ENCODE data around the gene TRMT2B. TPM values are rescaled to one million over a fixed set of nuclear protein-coding genes. Genes with fewer than 3 reads are reported as not detected.
"Not testable (repeated sequence)": the region's sequence is repeated elsewhere in the genome, so short reads cannot be mapped to it uniquely, and the experiment has no call there.

TRMT2B gene
- total and polyA plus RNA-seq, 4 donors = 7.9 to 22.4 (median 14.8) TPM

DNA sequence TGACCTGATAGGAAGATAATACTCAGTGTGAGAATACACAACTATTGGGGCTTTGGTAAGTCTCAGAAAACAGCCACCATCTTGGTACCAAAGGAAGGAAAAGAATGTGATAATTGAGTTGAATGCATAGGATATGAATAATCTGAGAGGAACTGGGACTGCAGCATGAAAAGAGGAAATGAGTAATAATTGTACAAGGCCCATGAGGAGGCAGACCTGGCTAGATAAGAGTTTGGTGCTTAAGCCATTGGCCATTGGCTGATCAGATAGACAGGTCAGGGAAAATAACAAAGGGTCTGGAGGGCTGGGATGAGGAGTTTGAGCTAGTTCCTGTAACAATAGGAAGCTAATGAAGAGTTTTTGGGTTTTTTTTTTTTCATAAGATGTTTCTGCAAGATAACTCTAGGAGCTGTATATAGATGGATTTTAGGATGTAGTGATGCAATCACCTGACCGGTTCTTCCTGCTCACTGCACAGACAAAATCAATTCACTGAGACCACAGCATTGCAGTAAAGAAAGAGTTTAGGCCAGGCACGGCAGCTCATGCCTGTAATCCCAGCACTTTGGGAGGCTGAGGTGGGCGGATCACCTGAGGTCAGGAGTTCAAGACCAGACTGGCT lies 5.3 kb upstream of the TRMT2B start:
- H3K4me1 ChIP-seq (ENCODE audit: control insufficient read depth in 5 of 5, insufficient read depth in 5 of 5, low read length in 5 of 5) = no peaks in the 10 kb centered on the region
- DNase-seq (no peak), ATAC-seq (ENCODE audit: insufficient read depth, low FRiP score) (no peak)
- TF ChIP-seq, protein P1, sequence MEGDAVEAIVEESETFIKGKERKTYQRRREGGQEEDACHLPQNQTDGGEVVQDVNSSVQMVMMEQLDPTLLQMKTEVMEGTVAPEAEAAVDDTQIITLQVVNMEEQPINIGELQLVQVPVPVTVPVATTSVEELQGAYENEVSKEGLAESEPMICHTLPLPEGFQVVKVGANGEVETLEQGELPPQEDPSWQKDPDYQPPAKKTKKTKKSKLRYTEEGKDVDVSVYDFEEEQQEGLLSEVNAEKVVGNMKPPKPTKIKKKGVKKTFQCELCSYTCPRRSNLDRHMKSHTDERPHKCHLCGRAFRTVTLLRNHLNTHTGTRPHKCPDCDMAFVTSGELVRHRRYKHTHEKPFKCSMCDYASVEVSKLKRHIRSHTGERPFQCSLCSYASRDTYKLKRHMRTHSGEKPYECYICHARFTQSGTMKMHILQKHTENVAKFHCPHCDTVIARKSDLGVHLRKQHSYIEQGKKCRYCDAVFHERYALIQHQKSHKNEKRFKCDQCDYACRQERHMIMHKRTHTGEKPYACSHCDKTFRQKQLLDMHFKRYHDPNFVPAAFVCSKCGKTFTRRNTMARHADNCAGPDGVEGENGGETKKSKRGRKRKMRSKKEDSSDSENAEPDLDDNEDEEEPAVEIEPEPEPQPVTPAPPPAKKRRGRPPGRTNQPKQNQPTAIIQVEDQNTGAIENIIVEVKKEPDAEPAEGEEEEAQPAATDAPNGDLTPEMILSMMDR (IDR thresholded peaks at IDR 0.05; ENCODE audit: control extremely low read depth, extremely low read depth) = no peak
- no peak overlapping the region for H3K4me3 ChIP-seq
- 43 to 71% methylated on average over 3 of the region's 3 CpGs for WGBS, 2 donors
- H3K27ac ChIP-seq (ENCODE audit: low read depth in 1 of 2, low read length in 1 of 2) = no peak overlapping the region
- H3K9ac ChIP-seq (ENCODE audit: insufficient read depth in 1 of 2, low read length in 2 of 2) = no peak overlapping the region
- H3K36me3 ChIP-seq (ENCODE audit: control insufficient read depth in 4 of 4, insufficient read depth in 4 of 4, low read length in 4 of 4) = no peaks in the 10 kb centered on the region
- no peaks in the 10 kb centered on the region for H3K9me3 ChIP-seq (ENCODE audit: control insufficient read depth in 4 of 4, insufficient read depth in 3 of 4, low read length in 3 of 4)
- no peaks in the 10 kb centered on the region for H3K27me3 ChIP-seq (ENCODE audit: control insufficient read depth in 3 of 3, insufficient read depth in 3 of 3, low read length in 2 of 3)

DNA sequence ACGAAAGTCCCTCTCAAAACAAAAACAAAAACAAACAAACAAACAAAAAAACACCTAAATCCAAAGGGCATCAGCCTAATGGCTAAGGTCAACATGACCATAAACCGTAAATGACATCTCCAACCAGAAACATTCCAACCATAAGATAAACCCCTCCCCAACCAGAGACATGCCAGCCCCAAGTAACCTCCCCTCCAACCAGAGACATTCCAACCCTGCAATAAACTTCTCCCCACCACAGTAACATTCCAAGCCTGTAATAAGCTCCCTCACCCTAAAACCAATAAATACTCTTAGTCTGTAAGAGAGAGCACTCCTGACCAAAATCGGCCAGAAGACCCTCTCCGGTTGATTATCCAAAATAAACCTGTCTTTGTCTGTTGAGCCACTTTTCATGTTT lies 4.6 kb upstream of the TRMT2B start:
- WGBS, 2 donors = 87 to 100% methylated on average over 4 of the region's 4 CpGs
- not testable (repeated sequence) for H3K9ac ChIP-seq (ENCODE audit: insufficient read depth in 1 of 2, low read length in 2 of 2)

DNA sequence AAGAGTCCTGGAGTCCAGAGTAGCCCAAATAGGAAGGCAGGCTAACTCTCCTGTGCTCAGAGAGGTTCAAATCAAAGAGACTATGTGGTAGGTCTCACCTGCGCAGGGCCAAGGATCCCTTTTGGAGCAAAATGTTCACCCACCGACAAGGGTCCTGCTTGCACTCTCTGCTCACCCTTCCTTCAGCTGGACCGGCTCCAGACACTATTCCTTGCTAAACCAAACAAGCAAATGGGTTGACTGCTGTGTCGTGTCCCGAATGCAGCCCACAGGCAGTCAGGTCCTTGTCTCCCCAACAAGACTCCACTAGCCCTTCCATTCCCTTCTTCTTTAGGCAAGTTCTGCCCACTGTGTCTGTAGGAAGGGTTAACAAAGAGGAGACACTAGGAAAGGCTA lies 760 bp downstream of the TRMT2B start:
- peak overlapping the region; percentile 42 for H3K4me3 ChIP-seq
- TF ChIP-seq, protein P1 (IDR thresholded peaks at IDR 0.05; ENCODE audit: control extremely low read depth, extremely low read depth) = no peak
- no peak for ATAC-seq (ENCODE audit: insufficient read depth, low FRiP score)
- 22 to 45% methylated on average over 5 of the region's 5 CpGs for whole genome bisulfite sequencing, 2 donors
- no peaks in the 10 kb centered on the region for H3K4me1 ChIP-seq (ENCODE audit: control insufficient read depth in 5 of 5, insufficient read depth in 5 of 5, low read length in 5 of 5)
- peak overlapping the region; percentile 54 to 84 for H3K27ac ChIP-seq (ENCODE audit: low read depth in 1 of 2, low read length in 1 of 2)
- peak overlapping the region in 1 of 2 donors; percentile 76 for H3K9ac ChIP-seq (ENCODE audit: insufficient read depth in 1 of 2, low read length in 2 of 2)
- no peaks in the 10 kb centered on the region for H3K9me3 ChIP-seq (ENCODE audit: control insufficient read depth in 4 of 4, insufficient read depth in 3 of 4, low read length in 3 of 4)
- DNase-seq = no peak
- H3K36me3 ChIP-seq (ENCODE audit: control insufficient read depth in 4 of 4, insufficient read depth in 4 of 4, low read length in 4 of 4) = no peaks in the 10 kb centered on the region
- no peaks in the 10 kb centered on the region for H3K27me3 ChIP-seq (ENCODE audit: control insufficient read depth in 3 of 3, insufficient read depth in 3 of 3, low read length in 2 of 3)

More for the DNA sequence above, 4.6 kb upstream of the TRMT2B start:
- not testable (repeated sequence) for H3K4me3 ChIP-seq; DNase-seq; H3K9me3 ChIP-seq (ENCODE audit: control insufficient read depth in 4 of 4, insufficient read depth in 3 of 4, low read length in 3 of 4); H3K27ac ChIP-seq (ENCODE audit: low read depth in 1 of 2, low read length in 1 of 2); ATAC-seq (ENCODE audit: insufficient read depth, low FRiP score); H3K4me1 ChIP-seq (ENCODE audit: control insufficient read depth in 5 of 5, insufficient read depth in 5 of 5, low read length in 5 of 5); H3K27me3 ChIP-seq (ENCODE audit: control insufficient read depth in 3 of 3, insufficient read depth in 3 of 3, low read length in 2 of 3); H3K36me3 ChIP-seq (ENCODE audit: control insufficient read depth in 4 of 4, insufficient read depth in 4 of 4, low read length in 4 of 4)

DNA sequence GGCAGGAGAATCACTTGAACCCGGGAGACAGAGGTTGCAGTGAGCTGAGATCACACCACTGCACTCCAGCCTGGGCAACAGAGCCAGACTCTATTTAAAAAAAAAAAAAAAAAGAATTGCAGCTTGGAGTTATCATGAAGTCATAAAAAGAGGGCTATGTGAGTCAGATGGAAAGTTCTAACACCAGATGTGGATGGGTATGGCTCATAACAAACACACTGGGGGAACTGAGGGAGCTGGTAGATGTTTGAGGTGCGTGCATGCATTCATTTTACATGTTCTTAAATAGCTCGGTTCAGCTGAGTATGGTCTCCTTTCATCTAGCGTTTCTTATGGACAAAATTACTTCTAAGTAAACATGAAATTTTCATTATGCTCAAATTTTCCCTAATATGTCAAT lies 11.7 kb downstream of the TRMT2B start:
- no peak for ATAC-seq (ENCODE audit: insufficient read depth, low FRiP score)
- H3K36me3 ChIP-seq (ENCODE audit: control insufficient read depth in 4 of 4, insufficient read depth in 4 of 4, low read length in 4 of 4) = peaks cover 0 to 8% (median 0%) of the 10 kb centered on the region in 4 donors

More for the DNA sequence above, 11.7 kb downstream of the TRMT2B start:
- Histone ChIP-seq H3K9me3 (ENCODE audit: control insufficient read depth in 4 of 4, insufficient read depth in 3 of 4, low read length in 3 of 4) (no peaks in the 10 kb centered on the region), H3K27ac (ENCODE audit: low read depth in 1 of 2, low read length in 1 of 2) (no peak overlapping the region), H3K4me3 (no peak overlapping the region), H3K4me1 (ENCODE audit: control insufficient read depth in 5 of 5, insufficient read depth in 5 of 5, low read length in 5 of 5) (no peaks in the 10 kb centered on the region), H3K27me3 (ENCODE audit: control insufficient read depth in 3 of 3, insufficient read depth in 3 of 3, low read length in 2 of 3) (no peaks in the 10 kb centered on the region), H3K9ac (ENCODE audit: insufficient read depth in 1 of 2, low read length in 2 of 2) (no peak overlapping the region)
- no peak for DNase-seq
- TF ChIP-seq, protein P1 (IDR thresholded peaks at IDR 0.05; ENCODE audit: control extremely low read depth, extremely low read depth) = no peak
- 77 to 97% methylated on average over 4 of the region's 4 CpGs for WGBS, 2 donors

All from lung (tissue), 12 donors.